Activated T-cell treated with anti-CD3 and anti-CD28 coated beads for 4 hours (primary cell): Measurements from ENCODE around the gene NR1H4.
"Not testable (repeated sequence)": the region's sequence is repeated elsewhere in the genome, so short reads cannot be mapped to it uniquely, and the experiment has no call there.

Source experiments
- DNase-seq: peaks from one replicate; pipeline ENCODE4 v3.0.0-alpha.2; 2020

The NR1H4 gene

GRCh38 chr12:100473716-100474150 lies at the start of gene NR1H4:
Gene NR1H4, plus strand, starts transcription at chr12:100473866. Its CDS starts 19,458 bp downstream, at chr12:100493324.
- DNase-seq: no peak

- DNase-seq: no peak
Measured at GRCh38 chr12:100426145-100426544, 47.5 kb upstream of the NR1H4 start.

GRCh38 chr12:100427078-100427477 lies 46.6 kb upstream of the NR1H4 start:
- no peak for DNase-seq

GRCh38 chr12:100430251-100430650 lies 43.4 kb upstream of the NR1H4 start:
- DNase-seq: not testable (repeated sequence)

GRCh38 chr12:100433701-100434100 lies 40.0 kb upstream of the NR1H4 start:
- no peak for DNase-seq

GRCh38 chr12:100434177-100434576 lies 39.5 kb upstream of the NR1H4 start:
- DNase-seq: no peak

- no peak for DNase-seq
Measured at GRCh38 chr12:100435957-100436356, 37.7 kb upstream of the NR1H4 start.

- no peak for DNase-seq
Measured at GRCh38 chr12:100437038-100437841, 36.4 kb upstream of the NR1H4 start.

- no peak for DNase-seq
Measured at GRCh38 chr12:100439797-100440196, 33.9 kb upstream of the NR1H4 start.

GRCh38 chr12:100442403-100442802 lies 31.3 kb upstream of the NR1H4 start:
- DNase-seq: no peak

GRCh38 chr12:100443434-100443833 lies 30.2 kb upstream of the NR1H4 start:
- no peak for DNase-seq

GRCh38 chr12:100445081-100445481 lies 28.6 kb upstream of the NR1H4 start:
- DNase-seq: no peak

- DNase-seq: no peak
Measured at GRCh38 chr12:100447381-100447780, 26.3 kb upstream of the NR1H4 start.

- DNase-seq: no peak
Measured at GRCh38 chr12:100448656-100449055, 25.0 kb upstream of the NR1H4 start.

GRCh38 chr12:100450735-100451134 lies 22.9 kb upstream of the NR1H4 start:
- DNase-seq: no peak

GRCh38 chr12:100453951-100454350 lies 19.7 kb upstream of the NR1H4 start:
- DNase-seq: no peak

- DNase-seq: no peak
Measured at GRCh38 chr12:100455896-100456295, 17.8 kb upstream of the NR1H4 start.

- no peak for DNase-seq
Measured at GRCh38 chr12:100458191-100458590, 15.5 kb upstream of the NR1H4 start.

GRCh38 chr12:100460702-100461101 lies 13.0 kb upstream of the NR1H4 start:
- DNase-seq: no peak

- no peak for DNase-seq
Measured at GRCh38 chr12:100461330-100461973, 12.2 kb upstream of the NR1H4 start.

- no peak for DNase-seq
Measured at GRCh38 chr12:100463661-100464060, 10.0 kb upstream of the NR1H4 start.

- DNase-seq: no peak
Measured at GRCh38 chr12:100464529-100464928, 9.1 kb upstream of the NR1H4 start.

GRCh38 chr12:100468126-100468525 lies 5.5 kb upstream of the NR1H4 start:
- no peak for DNase-seq

- no peak for DNase-seq
Measured at GRCh38 chr12:100472325-100472724, 1.3 kb upstream of the NR1H4 start.
